SH-SY5Y (cell line): Measurements from ENCODE around the gene RAMAC.

ENCODE experiments used
- GATA2 ChIP-seq: IDR thresholded peaks from 2 replicates; pipeline ENCODE4 v1.6.1; 2011; ENCODE audit warnings: mild to moderate bottlenecking, low read depth, low read length
- GATA3 ChIP-seq: IDR thresholded peaks from 2 replicates; pipeline ENCODE4 v1.6.1; 2011; ENCODE audit warnings: low read depth, mild to moderate bottlenecking, low read length, moderate library complexity

Gene RAMAC

GRCh38 chr15:83018436-83018835, 32.4 kb downstream of the RAMAC start:
- no peak for TF ChIP-seq GATA3
- TF ChIP-seq GATA2, result no peak

- TF ChIP-seq GATA3 (no peak), GATA2 (no peak)
These were observed 44.0 kb downstream of the RAMAC start for GRCh38 chr15:83030021-83030420.

GRCh38 chr15:83036253-83036652, 50.2 kb downstream of the RAMAC start:
- TF ChIP-seq GATA3, result no peak
- TF ChIP-seq GATA2, result no peak

GRCh38 chr15:83039206-83039605, 53.2 kb downstream of the RAMAC start:
- no peak for TF ChIP-seq GATA2
- no peak for TF ChIP-seq GATA3
